Progenitor cell of endocrine pancreas (in vitro differentiated cells): ENCODE data around the gene HNRNPAB. TPM values are rescaled to one million over a fixed set of nuclear protein-coding genes. Genes with fewer than 3 reads are reported as not detected.
"Not testable (repeated sequence)": the region's sequence is repeated elsewhere in the genome, so short reads cannot be mapped to it uniquely, and the experiment has no call there.

ENCODE experiments used
- DNase-seq: peaks from one replicate; pipeline ENCODE4 v3.0.0; 2021; ENCODE audit warnings: low spot score; ENCODE audit not compliant: unreplicated experiment
- H3K27ac Mint-ChIP-seq: 2 replicates; pipeline ENCODE4 v1.8.0; 2021; ENCODE audit warnings: mild to moderate bottlenecking, moderate library complexity, mixed read lengths
- H3K27me3 Mint-ChIP-seq: 2 replicates; pipeline ENCODE4 v1.8.0; 2021; ENCODE audit warnings: mixed read lengths
- H3K36me3 Mint-ChIP-seq: 2 replicates; pipeline ENCODE4 v1.8.0; 2022; ENCODE audit warnings: mixed read lengths; ENCODE audit not compliant: insufficient read depth
- H3K4me1 Mint-ChIP-seq: 2 replicates; pipeline ENCODE4 v1.8.0; 2021; ENCODE audit warnings: low read depth, mixed read lengths
- H3K4me3 Mint-ChIP-seq: 2 replicates; pipeline ENCODE4 v1.8.0; 2021; ENCODE audit warnings: low read depth, mild to moderate bottlenecking, moderate library complexity, mixed read lengths
- H3K9me3 Mint-ChIP-seq: 2 replicates; pipeline ENCODE4 v1.8.0; 2021; ENCODE audit warnings: low read depth, mixed read lengths
- total RNA-seq: library from RNA; stranded (reverse); gene quantifications from 2 replicates; pipeline ENCODE4 v1.2.1, GENCODE V29; 2021
- TF ChIP-seq, protein P1 (sequence below): fragments of 200-600 bp; sonication (generic); IDR thresholded peaks from one replicate; pipeline ENCODE4 v1.5.0; 2021; ENCODE audit warnings: antibody characterized with exemption, mild to moderate bottlenecking; ENCODE audit not compliant: unreplicated experiment

The HNRNPAB gene
- total RNA-seq, 1 donor from 2014 or later: 214 TPM

DNA sequence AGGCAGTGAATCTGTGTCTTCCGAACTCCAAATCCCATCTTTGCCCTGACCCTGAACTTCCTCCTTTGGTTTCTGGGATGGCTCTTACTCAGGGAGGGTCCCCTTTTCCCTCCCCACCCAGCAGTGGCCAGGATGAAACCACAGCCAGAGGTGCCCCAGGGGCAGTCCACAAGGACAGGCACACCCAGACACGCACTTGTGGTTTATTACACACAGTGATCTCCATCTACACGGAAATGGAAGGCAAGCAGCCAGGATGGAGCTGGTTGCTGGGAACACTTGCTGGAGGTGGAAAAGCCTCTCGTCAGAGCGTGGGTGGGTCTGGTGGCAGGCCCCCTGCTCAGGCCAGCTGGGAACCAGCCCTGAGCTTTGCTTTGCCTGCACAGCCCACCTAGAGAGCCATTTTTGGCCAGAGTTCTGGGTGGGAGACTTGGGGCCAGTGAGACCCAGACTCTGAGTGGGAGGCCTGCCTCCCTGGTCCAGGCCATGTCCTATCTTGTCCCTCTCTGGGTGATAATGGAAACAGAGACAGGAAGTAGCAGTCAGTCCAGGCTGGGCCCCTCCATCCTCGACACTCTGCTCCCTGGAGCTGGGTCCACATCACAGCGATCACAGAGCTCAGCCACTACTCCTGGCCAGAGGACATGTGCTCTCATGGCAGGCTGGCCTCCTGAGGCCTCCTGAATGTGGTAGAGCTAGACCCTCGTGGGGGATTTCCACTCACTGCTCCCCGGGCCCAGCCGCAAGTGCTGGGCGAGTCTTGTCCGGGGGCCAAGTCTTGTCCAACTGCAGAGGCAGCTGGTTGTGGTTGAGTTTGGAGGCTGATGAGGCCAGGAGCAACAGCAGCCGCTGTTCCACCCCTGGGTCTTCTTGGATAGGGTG is 33.3 kb downstream of the HNRNPAB start:
- Mint-ChIP-seq H3K4me1 (no peaks in the 10 kb centered on the region), H3K27me3 (no peaks in the 10 kb centered on the region), H3K9me3 (no peaks in the 10 kb centered on the region), H3K4me3 (no peak overlapping the region), H3K27ac (no peak overlapping the region), H3K36me3 (no peaks in the 10 kb centered on the region)
- no peak for DNase-seq
- TF ChIP-seq, protein P1, sequence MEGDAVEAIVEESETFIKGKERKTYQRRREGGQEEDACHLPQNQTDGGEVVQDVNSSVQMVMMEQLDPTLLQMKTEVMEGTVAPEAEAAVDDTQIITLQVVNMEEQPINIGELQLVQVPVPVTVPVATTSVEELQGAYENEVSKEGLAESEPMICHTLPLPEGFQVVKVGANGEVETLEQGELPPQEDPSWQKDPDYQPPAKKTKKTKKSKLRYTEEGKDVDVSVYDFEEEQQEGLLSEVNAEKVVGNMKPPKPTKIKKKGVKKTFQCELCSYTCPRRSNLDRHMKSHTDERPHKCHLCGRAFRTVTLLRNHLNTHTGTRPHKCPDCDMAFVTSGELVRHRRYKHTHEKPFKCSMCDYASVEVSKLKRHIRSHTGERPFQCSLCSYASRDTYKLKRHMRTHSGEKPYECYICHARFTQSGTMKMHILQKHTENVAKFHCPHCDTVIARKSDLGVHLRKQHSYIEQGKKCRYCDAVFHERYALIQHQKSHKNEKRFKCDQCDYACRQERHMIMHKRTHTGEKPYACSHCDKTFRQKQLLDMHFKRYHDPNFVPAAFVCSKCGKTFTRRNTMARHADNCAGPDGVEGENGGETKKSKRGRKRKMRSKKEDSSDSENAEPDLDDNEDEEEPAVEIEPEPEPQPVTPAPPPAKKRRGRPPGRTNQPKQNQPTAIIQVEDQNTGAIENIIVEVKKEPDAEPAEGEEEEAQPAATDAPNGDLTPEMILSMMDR: no peak

DNA sequence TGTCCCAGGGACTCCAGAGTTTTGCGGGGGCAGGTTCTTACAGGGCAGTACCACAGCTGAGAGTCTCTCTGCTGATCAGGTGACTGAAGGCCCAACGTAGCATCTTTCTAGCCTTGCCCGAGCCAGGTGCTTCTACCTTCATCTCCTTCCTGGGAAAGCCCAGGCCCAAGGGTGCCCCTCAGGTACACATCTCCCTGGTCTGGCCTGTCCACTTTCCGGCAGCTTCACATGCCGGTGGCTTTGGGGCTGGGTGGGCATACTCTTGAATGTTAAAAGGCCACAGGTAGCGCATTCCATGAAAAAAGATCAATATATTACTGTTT is 33.9 kb downstream of the HNRNPAB start:
- H3K36me3 Mint-ChIP-seq: no peaks in the 10 kb centered on the region
- no peak overlapping the region for H3K27ac Mint-ChIP-seq
- H3K27me3 Mint-ChIP-seq: no peaks in the 10 kb centered on the region
- no peak for DNase-seq
- no peak overlapping the region for H3K4me3 Mint-ChIP-seq
- no peaks in the 10 kb centered on the region for H3K9me3 Mint-ChIP-seq
- TF ChIP-seq, protein P1: no peak
- H3K4me1 Mint-ChIP-seq: no peaks in the 10 kb centered on the region

DNA sequence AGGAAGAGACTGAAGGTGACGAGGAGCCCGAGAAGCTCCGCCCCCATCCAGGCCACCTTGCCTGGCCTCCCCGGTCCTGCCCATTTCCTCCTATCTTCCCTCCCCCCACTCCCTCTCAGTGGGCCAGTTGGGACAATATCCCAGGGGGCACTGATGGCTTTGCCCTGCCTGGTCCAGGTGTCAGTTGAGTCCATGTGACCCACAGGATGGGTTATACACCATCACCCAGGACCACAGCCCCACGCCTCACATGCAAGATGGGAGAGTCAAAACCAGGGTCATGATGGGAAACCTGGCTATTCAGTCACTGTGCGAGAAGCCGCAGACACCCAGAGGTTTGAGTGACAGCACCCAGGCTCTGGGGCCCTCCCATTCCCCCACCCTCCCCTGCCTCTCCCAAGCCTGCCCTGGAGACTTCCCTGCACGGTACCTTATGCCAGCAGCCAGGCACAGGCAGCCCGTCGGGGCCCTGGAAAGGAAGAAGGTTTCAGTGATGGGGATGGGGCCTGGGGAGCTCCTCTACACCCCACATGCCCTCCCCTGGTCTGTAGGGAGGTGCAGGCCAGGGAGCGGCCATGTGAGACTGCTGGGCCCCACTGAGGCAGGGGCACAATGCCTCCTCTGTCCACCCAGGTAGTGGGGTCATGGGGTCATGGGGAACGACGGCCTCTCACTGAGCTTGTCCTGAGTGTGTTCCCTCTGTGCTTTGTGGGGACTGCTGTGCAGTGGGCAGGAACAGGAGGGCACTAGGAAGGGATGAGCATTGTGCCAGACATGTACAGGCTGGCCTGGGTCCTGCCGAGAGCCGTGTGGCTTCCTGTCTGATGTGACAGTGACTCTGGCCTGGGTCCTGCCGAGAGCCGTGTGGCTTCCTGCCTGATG is 34.6 kb downstream of the HNRNPAB start:
- H3K27ac Mint-ChIP-seq: no peak overlapping the region
- no peaks in the 10 kb centered on the region for H3K36me3 Mint-ChIP-seq
- H3K4me1 Mint-ChIP-seq: no peaks in the 10 kb centered on the region
- H3K27me3 Mint-ChIP-seq: no peaks in the 10 kb centered on the region
- TF ChIP-seq, protein P1: no peak
- no peak overlapping the region for H3K4me3 Mint-ChIP-seq
- DNase-seq: no peak
- H3K9me3 Mint-ChIP-seq: no peaks in the 10 kb centered on the region

DNA sequence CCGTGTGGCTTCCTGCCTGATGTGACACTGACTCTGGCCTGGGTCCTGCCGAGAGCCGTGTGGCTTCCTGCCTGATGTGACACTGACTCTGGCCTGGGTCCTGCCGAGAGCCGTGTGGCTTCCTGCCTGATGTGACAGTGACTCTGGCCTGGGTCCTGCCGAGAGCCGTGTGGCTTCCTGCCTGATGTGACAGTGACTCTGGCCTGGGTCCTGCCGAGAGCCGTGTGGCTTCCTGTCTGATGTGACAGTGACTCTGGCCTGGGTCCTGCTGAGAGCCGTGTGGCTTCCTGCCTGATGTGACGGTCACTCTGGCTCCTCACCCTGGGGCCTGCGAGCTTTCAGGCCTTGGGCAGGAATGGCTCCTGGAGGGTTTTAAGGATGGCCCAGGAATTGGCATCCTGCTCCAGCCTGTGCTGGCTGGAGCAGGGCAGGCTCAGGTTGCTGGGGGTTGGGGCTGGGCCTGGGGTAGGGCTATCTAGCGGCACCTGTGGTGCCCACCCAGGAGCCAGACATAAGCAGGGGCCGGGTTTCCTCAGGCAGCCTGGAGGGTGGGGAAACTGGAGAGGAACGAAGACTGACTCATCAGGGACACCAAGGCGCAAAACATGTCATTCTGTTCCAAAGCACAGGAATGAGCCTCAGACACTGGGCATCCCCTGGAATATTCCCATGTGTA is 35.4 kb downstream of the HNRNPAB start:
- H3K4me1 Mint-ChIP-seq, DNase-seq: not testable (repeated sequence)

GRCh38 chr5:178240341-178240741 is 36.0 kb downstream of the HNRNPAB start:
- TF ChIP-seq, protein P1: no peak
- Mint-ChIP-seq H3K4me1 (no peaks in the 10 kb centered on the region), H3K36me3 (no peaks in the 10 kb centered on the region), H3K27ac (no peak overlapping the region), H3K4me3 (no peak overlapping the region), H3K9me3 (no peaks in the 10 kb centered on the region), H3K27me3 (no peaks in the 10 kb centered on the region)
- no peak for DNase-seq

More for the DNA sequence above, 35.4 kb downstream of the HNRNPAB start:
- H3K27ac Mint-ChIP-seq: peak overlapping the region; percentile 45
- H3K27me3 Mint-ChIP-seq, H3K4me3 Mint-ChIP-seq, H3K9me3 Mint-ChIP-seq, H3K36me3 Mint-ChIP-seq: not testable (repeated sequence)
